ENCODE measurements around the gene MYL6. TPM values are rescaled to one million over a fixed set of nuclear protein-coding genes. Genes with fewer than 3 reads are reported as not detected.

Gene MYL6
- total and polyA plus RNA-seq, 2 donors from 2014 or later: 1,630 to 4,190 TPM

DNA sequence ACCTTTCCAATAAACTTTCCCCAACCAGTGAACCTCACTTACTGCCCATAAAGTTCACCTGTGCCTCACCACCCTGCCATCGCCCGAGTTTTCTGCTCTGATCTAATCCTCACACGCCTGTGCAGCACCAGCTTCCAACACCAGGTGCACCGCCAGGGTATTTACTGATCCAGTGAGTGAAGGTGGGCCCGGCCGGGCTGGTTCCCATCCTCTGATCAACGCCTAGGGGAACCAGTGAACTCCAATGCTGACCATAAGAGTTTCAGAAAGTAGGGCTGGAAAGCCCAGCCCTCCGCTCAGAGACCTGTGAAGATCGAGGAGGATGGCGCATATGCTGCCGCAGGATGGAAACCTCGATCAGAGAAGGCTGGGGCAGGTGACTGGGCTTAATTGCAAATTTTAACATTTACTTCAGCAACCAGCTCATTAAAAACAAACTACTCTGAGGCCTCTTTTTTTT is 6.5 kb upstream of the MYL6 start:
- H3K4me3 ChIP-seq (ENCODE audit: low read length in 3 of 3): peak overlapping the region; percentile 71 to 92 (median 82)
- TF ChIP-seq, protein P1, sequence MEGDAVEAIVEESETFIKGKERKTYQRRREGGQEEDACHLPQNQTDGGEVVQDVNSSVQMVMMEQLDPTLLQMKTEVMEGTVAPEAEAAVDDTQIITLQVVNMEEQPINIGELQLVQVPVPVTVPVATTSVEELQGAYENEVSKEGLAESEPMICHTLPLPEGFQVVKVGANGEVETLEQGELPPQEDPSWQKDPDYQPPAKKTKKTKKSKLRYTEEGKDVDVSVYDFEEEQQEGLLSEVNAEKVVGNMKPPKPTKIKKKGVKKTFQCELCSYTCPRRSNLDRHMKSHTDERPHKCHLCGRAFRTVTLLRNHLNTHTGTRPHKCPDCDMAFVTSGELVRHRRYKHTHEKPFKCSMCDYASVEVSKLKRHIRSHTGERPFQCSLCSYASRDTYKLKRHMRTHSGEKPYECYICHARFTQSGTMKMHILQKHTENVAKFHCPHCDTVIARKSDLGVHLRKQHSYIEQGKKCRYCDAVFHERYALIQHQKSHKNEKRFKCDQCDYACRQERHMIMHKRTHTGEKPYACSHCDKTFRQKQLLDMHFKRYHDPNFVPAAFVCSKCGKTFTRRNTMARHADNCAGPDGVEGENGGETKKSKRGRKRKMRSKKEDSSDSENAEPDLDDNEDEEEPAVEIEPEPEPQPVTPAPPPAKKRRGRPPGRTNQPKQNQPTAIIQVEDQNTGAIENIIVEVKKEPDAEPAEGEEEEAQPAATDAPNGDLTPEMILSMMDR (IDR thresholded peaks at IDR 0.05; ENCODE audit: borderline replicate concordance, extremely low read depth, insufficient read depth): no peak
- H3K4me1 ChIP-seq (ENCODE audit: control insufficient read depth in 2 of 3, insufficient read depth in 2 of 3, low read depth in 1 of 3, low read length in 3 of 3): peaks cover 0 to 20% (median 10%) of the 10 kb centered on the region in 3 donors
- H3K27ac ChIP-seq (ENCODE audit: low read depth in 2 of 2, low read length in 2 of 2): peak overlapping the region; percentile 87 to 91
- H3K36me3 ChIP-seq (ENCODE audit: control insufficient read depth in 2 of 3, insufficient read depth in 3 of 3, low read length in 3 of 3): peaks cover 0 to 2% (median 0%) of the 10 kb centered on the region in 3 donors
- intact Hi-C loops (cut with DNase I): no loop called here
- H3K9me3 ChIP-seq (ENCODE audit: control insufficient read depth in 2 of 3, insufficient read depth in 1 of 3, low read length in 3 of 3): no peaks in the 10 kb centered on the region
- FAIRE-seq: no peak
- no peaks in the 10 kb centered on the region for H3K27me3 ChIP-seq (ENCODE audit: control insufficient read depth, insufficient read depth, low read length)
- DNase-seq: peak; percentile 65 to 84 (median 73)
- H3K9ac ChIP-seq (ENCODE audit: low read length in 3 of 3): peak overlapping the region; percentile 57 to 83 (median 60)

DNA sequence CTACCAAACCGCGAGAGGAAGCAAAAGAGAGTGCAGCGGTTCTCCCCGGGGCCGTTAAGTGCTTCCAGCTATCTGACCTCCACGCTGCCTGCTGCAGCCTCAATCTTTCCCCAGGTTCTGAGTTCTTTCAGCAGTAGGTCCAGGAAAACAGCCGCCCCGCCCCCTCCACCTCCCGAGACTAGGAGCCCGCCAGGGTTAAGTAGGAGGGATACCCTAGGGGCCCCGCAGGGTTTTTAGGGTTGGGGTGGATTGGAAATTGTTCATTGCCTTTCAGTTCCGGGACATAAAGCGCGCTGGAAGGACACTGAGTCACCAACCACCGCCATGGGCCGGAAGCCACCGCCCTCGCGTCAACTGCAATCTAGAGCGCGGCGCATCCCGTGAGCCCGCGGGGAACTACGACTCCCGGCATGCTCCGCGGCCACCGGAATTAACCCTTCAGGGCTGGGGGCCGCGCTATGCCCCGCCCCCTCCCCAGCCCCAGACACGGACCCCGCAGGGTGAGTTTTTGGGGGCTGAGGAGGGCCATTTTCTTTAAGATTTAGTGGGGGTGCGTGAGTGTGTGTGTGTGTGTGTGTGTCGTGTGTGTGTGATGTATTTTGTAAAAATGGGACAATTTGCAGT is 5.9 kb upstream of the MYL6 start, which contains the start of gene MYL6B:
Gene MYL6B, plus strand, starts transcription at position 456 of the 624 bp plus-strand sequence. CDS start 1,332 bp downstream, outside the sequence.
- H3K4me1 ChIP-seq (ENCODE audit: control insufficient read depth in 2 of 3, insufficient read depth in 2 of 3, low read depth in 1 of 3, low read length in 3 of 3): peaks cover 0 to 16% (median 10%) of the 10 kb centered on the region in 3 donors
- H3K27me3 ChIP-seq (ENCODE audit: control insufficient read depth, insufficient read depth, low read length): no peaks in the 10 kb centered on the region
- H3K27ac ChIP-seq (ENCODE audit: low read depth in 2 of 2, low read length in 2 of 2): peak within 1 kb of the TSS; percentile 87 to 91
- FAIRE-seq: no peak
- peaks cover 0 to 2% (median 0%) of the 10 kb centered on the region in 3 donors for H3K36me3 ChIP-seq (ENCODE audit: control insufficient read depth in 2 of 3, insufficient read depth in 3 of 3, low read length in 3 of 3)
- H3K9me3 ChIP-seq (ENCODE audit: control insufficient read depth in 2 of 3, insufficient read depth in 1 of 3, low read length in 3 of 3): no peaks in the 10 kb centered on the region
- intact Hi-C loops (cut with DNase I): no loop called here
- TF ChIP-seq, protein P1 (IDR thresholded peaks at IDR 0.05; ENCODE audit: borderline replicate concordance, extremely low read depth, insufficient read depth): no peak
- peak within 1 kb of the TSS; percentile 68 to 93 (median 83) for H3K9ac ChIP-seq (ENCODE audit: low read length in 3 of 3)
- H3K4me3 ChIP-seq (ENCODE audit: low read length in 3 of 3): peak within 1 kb of the TSS; percentile 80 to 92 (median 82)
- peak; percentile 92 to 98 (median 95) for DNase-seq

DNA sequence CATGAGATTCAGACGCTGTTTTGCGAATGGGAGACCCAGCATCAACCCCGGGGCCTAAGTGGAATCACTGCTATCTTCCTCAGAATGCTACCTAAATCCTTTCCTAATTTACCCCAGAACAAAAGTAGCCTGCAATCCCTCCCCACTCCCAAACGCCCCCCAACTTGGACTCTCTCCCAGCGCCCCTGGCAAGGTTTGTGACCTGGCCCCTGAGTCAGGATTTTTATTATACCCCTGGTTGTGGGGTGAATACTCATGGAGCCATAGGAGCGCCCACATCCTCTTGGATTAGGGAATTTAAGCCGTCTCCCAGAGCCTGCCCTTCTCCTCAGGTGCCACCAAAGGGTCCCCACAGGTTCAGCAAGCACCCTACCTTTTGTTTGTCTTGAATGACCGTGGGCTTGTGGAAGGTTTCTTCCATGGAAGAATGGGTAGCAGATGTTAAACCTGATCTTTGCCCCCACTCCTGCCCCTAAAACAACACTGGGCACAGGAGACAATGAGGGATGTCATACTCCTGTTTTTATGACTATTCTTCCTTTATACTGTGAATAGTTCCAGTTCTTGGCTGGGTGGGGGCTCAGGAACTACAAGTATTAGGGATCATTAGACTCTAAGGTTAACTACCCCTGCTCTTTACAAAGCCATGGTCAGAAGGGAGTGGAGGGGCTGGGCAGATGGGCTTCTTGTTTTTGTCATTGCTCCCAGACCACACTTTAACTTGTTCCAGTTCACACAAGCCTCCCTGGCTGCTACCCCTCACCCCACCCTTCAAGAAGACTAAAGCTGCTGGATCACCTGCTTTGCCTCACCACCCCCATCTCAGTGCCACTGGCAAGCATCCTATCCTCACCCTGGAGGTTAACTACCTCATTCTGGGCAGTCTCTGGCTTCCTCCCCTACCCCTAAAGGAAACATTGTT is 5.1 kb upstream of the MYL6 start:
- H3K27ac ChIP-seq (ENCODE audit: low read depth in 2 of 2, low read length in 2 of 2): peak overlapping the region; percentile 24 to 91
- TF ChIP-seq, protein P1 (IDR thresholded peaks at IDR 0.05; ENCODE audit: borderline replicate concordance, extremely low read depth, insufficient read depth): no peak
- H3K4me1 ChIP-seq (ENCODE audit: control insufficient read depth in 2 of 3, insufficient read depth in 2 of 3, low read depth in 1 of 3, low read length in 3 of 3): peaks cover 0 to 16% (median 10%) of the 10 kb centered on the region in 3 donors
- peak overlapping the region; percentile 80 to 92 (median 82) for H3K4me3 ChIP-seq (ENCODE audit: low read length in 3 of 3)
- peak overlapping the region; percentile 68 to 93 (median 83) for H3K9ac ChIP-seq (ENCODE audit: low read length in 3 of 3)
- intact Hi-C loops (cut with DNase I): no loop called here
- DNase-seq: peak in 2 of 5 donors; percentile 54 to 60
- no peaks in the 10 kb centered on the region for H3K9me3 ChIP-seq (ENCODE audit: control insufficient read depth in 2 of 3, insufficient read depth in 1 of 3, low read length in 3 of 3)
- peaks cover 0 to 2% (median 0%) of the 10 kb centered on the region in 3 donors for H3K36me3 ChIP-seq (ENCODE audit: control insufficient read depth in 2 of 3, insufficient read depth in 3 of 3, low read length in 3 of 3)
- no peak for FAIRE-seq
- H3K27me3 ChIP-seq (ENCODE audit: control insufficient read depth, insufficient read depth, low read length): no peaks in the 10 kb centered on the region
